NOMO-1 treated with dmso at 0.1 percent for 144 hours (cell line): ENCODE measurements around the gene CDK6.

Experiments used
- DNase-seq: peaks from one replicate; lab custom pipeline; 2025; ENCODE audit not compliant: unreplicated experiment; lab: John Stamatoyannopoulos, UW

The CDK6 gene

DNA sequence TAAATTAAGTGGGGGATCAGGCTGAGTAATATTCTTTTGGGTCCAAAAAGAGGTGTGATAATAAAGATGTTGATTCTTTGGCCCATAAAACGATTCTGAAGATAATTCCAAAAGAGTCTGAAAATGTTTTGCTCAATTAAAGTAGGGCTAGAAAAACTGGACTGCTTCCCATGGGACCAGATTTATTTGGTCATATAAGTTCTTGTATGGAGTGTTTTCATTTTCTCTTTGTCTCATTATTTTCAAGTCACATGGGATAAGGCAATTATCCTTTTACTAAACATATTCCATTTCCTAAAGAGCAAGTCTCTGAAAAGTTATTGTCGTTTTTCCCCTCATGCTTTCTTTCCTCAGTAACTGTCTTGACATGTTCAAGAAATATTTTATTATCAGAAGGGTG, 41.5 kb downstream of the CDK6 start:
- DNase-seq = no peak

GRCh38 chr7:92794391-92794790, 42.0 kb downstream of the CDK6 start:
- DNase-seq = no peak

DNA sequence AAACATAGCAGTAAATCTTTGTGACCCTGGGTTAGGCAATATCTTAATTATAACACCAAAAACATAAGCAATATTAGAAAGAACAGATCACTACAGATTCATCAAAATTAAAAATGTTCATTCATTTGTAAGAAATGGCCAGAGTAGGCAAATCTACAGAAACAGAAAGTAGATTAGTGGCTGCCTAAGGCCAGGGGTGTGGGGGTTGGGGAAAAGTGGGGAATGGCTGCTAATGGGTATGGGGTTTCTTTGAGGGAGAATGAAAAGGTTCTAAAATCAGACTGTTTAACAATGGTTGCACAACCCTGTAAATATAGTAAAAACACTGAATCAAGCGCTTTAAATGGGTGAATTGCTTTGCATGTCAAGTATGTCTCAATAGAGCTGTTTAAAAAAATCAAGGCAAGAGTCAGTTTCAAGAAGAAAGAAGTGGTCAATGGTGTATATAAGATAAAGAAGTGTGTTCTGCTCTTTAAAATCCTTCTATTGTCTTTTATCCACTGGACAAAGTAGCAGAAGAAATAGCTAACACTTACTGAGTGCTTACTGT, 42.6 kb downstream of the CDK6 start:
- peak; percentile 86 for DNase-seq

DNA sequence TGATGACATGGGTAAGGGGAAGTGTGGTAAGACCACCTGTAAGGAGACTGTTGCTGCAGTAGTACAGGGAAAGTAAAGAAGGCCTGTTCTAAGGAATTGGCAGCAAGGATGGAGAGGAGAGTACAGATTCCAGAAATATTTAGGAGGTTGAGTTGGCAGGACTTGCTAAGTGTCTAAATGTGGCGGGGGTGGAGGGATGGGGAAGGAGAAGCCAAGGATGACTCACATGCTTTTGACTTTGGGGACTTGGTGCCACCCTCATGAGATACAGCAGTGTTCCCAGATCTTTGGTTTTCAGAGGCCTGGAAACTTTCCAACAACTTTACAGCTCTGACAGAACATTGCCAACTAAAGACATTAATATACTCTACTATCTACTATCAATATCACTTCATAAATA, 45.4 kb downstream of the CDK6 start:
- no peak for DNase-seq

- peak; percentile 22 for DNase-seq
Measured at GRCh38 chr7:92788559-92789183, 47.7 kb downstream of the CDK6 start.

GRCh38 chr7:92785923-92786322, 50.5 kb downstream of the CDK6 start:
- no peak for DNase-seq

DNA sequence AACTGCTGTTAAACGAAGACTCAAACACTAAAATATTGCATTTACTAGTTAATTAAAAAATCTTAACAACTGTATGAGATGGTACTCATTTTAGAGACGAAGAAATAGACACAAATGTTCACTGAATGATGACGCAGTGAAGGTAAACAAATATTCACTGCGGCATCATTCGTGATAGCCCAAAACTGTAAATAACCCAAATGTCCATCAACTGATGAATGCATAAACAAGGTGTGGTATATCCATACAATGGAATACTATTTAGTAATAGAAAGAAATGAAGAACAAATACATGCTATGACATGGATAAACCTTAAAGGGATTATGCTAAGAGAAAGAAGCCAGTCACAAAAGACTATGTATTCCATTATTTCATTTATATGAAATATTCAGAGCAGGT, 51.4 kb downstream of the CDK6 start:
- DNase-seq = no peak

DNA sequence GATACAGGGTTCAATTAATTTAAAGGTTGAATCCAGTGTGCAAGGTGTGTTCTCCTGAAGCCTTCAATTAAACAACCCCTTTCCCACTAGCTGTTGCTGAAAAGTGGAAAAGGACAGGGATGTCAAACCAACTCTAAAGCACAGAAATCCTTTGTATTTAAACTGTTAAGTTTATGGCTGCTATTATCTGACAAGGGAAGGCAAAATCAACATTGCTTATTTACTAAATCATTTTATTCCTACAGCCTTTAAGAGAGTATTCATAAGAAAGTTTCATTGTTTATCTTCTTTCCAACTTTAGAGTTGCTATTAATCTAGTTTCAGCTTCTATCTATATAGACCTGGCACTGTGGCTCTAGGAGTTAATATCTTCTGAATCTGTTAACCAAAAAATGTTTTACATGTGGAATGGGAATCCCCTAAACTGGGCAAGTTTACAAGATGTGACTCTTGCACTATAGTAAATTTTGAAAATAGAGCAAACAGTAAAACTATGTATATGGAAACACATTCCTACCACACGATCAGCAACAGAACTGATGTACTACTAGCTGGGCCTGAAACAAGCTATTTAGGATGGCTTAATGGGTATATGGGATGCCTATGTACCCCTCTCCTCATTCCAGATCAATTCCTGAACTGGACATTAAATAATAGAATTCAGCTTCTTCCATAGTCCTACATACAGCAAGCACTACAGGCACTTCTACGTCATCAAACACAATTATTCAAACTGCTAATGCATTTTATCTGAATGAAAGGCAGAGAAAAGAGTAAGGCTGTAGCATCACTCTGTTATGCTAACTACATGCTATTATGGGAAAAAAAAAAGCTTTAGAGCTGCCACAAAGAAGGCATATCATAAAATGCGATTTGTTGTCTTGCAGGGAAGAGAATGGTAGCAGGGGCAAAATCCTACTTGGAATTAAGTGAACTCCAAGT, 52.8 kb downstream of the CDK6 start:
- no peak for DNase-seq

DNA sequence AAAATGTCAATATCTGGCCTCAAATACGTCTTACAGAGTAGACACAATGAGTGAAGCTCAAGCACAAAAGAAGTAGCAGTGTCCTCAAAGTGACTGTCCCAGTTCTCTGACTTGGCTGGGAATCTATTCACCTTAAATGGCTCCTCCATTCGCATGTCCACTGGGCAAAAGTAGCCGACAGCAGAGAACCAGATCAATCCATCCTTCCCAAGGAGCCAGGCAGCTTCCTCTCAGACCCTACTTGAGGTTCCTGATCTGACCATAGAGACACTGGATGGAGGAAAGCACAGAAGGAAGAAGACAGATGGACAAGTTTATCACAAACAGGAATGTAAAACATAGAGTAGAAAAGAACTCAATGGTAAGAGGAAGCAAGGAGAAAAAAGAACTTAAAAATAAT, 53.5 kb downstream of the CDK6 start:
- DNase-seq = no peak

- DNase-seq = peak; percentile 63
Measured at GRCh38 chr7:92782236-92782635, 54.1 kb downstream of the CDK6 start.

DNA sequence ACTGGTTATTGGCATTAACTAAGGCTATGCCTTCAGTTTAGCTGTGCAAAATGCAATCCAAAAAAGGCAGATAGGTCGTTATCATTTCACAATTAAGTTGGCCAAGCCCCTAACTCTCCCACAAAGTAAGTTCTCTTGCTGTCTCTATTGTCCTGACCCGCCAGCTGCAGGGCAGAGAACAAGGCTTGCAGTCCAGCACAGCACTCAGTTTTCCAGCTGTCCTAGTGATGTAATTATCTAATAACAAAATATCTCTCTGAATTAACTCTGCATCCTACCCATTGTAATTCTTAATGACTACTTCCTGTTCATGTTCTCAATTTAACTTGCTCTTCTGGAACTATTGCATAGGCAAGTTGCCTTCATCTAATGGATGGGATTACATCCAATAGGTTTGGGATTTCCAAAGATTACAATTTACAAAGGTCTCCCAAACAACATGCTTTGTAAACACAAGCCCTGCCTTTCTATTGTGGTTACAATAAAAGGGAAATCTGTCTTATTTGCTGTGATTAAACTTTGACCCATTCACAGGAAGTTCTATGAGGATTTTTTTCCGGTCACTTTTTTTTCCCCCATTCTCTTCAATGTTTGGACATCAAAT, 55.2 kb downstream of the CDK6 start:
- DNase-seq = peak; percentile 68

GRCh38 chr7:92778972-92779371, 57.4 kb downstream of the CDK6 start:
- peak; percentile 96 for DNase-seq

DNA sequence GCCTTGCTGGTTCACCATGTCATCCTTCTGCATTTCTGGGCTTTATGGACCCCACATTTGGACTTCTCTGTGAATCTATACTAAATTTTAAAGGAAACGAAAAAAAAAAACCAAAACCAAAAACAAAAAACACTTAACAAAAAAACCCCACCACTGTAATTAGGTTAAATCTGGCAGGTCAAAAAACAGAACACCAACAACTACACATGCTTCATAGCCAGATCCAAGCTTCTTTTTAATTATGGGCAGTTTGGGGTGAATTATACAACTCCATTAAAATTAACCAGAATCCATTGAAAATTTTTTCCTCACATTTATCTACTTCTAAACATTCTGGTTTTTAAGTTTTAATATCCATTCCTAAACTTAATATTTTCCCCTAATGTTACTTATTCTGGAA, 58.4 kb downstream of the CDK6 start:
- no peak for DNase-seq

- no peak for DNase-seq
Measured at GRCh38 chr7:92773808-92774207, 62.6 kb downstream of the CDK6 start.

GRCh38 chr7:92769844-92770243, 66.5 kb downstream of the CDK6 start:
- no peak for DNase-seq

GRCh38 chr7:92769394-92769699, 67.0 kb downstream of the CDK6 start:
- no peak for DNase-seq

- DNase-seq = no peak
Measured at GRCh38 chr7:92768501-92769393, 67.6 kb downstream of the CDK6 start.

GRCh38 chr7:92767437-92767836, 68.9 kb downstream of the CDK6 start:
- no peak for DNase-seq

DNA sequence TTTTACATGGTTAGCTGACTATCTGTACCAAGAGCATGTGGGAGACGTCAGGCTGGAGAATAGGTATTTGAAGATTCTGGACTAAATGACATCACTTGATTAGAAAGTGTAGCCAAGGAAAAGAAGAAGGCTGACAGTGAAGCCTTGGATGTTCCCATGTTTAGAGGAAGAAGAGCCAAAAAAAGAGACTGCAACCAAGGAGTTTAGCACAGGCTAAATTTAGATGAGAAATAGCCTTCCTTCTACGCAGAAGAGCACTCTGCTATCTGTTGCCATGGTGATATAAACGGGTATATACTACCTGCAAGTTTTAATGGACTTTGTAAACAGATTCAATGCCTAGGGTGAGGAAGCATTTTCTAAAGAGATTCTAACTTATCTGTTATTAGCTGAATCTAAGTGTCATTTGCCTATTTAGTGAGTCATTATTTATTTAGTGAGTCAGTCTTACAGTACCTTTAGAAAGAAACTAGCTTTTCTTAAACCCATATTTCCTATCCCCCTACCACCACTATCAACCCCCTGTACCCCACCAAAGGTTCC, 69.8 kb downstream of the CDK6 start:
- no peak for DNase-seq

GRCh38 chr7:92765725-92766124, 70.6 kb downstream of the CDK6 start:
- no peak for DNase-seq
